Fibroblast of villous mesenchyme (primary cell): ENCODE results near the gene PMF1. TPM values are rescaled to one million over a fixed set of nuclear protein-coding genes. Genes with fewer than 3 reads are reported as not detected.

Experiments
- DNase-seq: peaks from one replicate; pipeline ENCODE4 v3.0.0-alpha.2; 2010; ENCODE audit warnings: low read depth
- H3K4me3 ChIP-seq: 2 replicates; pipeline ENCODE4 v1.5.1; 2011; ENCODE audit warnings: low read depth, mild to moderate bottlenecking, low read length
- total RNA-seq: library from RNA; depleted of rRNA; stranded (reverse); fragments of >200 nt; gene quantifications from 2 replicates; pipeline ENCODE4 v1.2.3, GENCODE V29; 2012
- TF ChIP-seq, protein P1 (sequence below): IDR thresholded peaks from 2 replicates; pipeline ENCODE4 v1.5.1; 2012; ENCODE audit warnings: low read depth, mild to moderate bottlenecking, low read length; ENCODE audit not compliant: insufficient read depth

Gene PMF1
- total RNA-seq, 1 donor = 30.2 TPM

DNA sequence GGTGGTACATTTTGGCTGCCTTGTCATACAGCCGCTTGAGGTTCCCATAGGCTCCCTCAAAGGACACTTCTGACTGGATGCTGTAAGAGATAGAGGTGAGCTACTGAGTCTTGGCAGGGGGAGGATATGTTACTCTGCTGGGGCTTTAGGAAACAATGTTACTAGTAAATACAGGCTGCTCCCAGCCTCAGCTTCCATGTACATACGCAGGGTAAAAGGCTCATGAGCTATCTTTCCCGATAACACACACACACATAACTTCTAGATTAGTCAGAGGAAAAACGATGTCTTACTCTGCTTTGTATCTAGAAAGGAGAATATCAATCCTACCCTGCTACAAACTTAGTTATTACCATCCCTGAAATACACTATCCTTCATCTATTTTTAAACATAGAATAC lies 55.5 kb downstream of the PMF1 start:
- no peak for DNase-seq
- H3K4me3 ChIP-seq = no peak overlapping the region
- TF ChIP-seq, protein P1, sequence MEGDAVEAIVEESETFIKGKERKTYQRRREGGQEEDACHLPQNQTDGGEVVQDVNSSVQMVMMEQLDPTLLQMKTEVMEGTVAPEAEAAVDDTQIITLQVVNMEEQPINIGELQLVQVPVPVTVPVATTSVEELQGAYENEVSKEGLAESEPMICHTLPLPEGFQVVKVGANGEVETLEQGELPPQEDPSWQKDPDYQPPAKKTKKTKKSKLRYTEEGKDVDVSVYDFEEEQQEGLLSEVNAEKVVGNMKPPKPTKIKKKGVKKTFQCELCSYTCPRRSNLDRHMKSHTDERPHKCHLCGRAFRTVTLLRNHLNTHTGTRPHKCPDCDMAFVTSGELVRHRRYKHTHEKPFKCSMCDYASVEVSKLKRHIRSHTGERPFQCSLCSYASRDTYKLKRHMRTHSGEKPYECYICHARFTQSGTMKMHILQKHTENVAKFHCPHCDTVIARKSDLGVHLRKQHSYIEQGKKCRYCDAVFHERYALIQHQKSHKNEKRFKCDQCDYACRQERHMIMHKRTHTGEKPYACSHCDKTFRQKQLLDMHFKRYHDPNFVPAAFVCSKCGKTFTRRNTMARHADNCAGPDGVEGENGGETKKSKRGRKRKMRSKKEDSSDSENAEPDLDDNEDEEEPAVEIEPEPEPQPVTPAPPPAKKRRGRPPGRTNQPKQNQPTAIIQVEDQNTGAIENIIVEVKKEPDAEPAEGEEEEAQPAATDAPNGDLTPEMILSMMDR = no peak

DNA sequence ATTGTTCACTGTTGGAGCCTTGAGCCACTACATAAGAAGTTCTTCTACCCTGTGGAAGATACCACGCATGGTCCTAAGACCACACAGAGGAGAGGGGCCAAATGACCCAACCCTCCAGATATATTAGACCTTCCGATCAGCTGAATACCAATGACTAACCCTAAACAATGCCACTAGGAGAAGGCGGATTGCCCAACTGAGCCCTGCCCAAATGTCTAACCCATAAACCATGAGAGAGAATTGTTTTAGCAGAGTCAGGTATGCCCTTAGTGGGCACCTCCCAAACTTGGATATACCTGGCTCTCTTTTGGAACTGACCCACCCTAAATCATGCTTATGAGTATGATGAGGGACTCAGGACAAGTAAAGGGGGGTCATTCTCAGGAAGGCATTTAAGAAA lies 57.5 kb downstream of the PMF1 start:
- TF ChIP-seq, protein P1 = no peak
- H3K4me3 ChIP-seq = no peak overlapping the region
- DNase-seq = no peak

DNA sequence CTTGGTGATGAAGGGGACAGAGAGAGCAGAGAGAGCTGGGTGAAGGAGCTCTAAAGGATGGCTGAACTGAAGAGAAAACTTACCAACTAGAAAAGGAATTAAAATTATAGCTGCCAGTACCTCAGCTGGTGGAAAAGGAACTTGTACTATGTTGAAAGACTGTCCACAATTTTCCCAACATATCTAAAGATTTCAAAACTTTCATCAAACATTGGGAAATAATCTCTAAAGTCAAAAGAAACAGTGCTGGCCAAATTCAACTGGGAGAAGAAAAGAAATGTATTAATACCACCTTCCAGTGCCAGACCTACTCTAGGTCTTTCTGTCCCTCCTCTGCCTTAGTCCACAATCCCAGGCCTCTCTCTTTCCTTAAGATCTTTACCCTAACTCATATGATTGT lies 63.7 kb downstream of the PMF1 start:
- TF ChIP-seq, protein P1 = no peak
- DNase-seq = peak; percentile 58

DNA sequence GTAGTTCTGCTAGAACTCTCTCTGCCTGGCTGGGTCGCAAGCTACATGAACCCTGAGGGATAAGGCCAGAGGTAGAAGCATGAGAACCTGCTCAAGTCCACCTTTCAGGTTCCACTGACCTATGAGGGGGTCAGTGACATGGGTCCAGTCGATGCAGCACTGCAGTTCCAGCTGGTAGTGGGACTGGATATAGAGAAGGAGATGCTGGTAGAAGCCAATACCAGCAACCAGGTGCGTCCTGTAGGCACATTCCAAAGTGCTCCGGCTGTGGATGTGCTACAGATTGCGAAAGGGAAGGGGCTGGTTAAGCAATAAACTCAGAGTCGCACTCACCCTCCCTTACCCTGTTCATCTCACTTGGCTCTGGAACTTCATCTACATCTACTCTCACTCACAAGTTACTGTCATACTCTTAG lies 64.2 kb downstream of the PMF1 start:
- peak; percentile 60 for DNase-seq
- H3K4me3 ChIP-seq = no peak overlapping the region
- TF ChIP-seq, protein P1 = no peak

More for the DNA sequence above, 63.7 kb downstream of the PMF1 start:
- no peak overlapping the region for H3K4me3 ChIP-seq

DNA sequence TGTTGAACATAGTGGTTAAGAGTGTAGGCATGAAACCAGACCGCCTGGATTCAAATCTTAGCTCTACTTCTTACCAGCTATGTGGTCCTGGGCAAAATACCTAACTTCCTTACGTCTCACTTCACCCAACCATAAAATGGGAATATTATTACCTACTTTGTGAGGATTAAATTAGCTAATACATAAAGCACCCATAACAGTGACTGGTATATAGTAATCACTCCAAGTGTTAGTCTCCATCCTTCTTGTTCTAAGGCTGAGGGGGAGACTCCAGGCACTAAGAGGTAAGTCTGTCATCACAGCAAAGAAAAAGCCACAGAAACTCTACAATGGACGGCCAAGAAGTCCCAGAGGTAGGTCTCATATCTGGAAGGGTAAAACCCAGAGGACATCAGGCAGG lies 67.0 kb downstream of the PMF1 start:
- H3K4me3 ChIP-seq = no peak overlapping the region
- TF ChIP-seq, protein P1 = no peak
- no peak for DNase-seq

DNA sequence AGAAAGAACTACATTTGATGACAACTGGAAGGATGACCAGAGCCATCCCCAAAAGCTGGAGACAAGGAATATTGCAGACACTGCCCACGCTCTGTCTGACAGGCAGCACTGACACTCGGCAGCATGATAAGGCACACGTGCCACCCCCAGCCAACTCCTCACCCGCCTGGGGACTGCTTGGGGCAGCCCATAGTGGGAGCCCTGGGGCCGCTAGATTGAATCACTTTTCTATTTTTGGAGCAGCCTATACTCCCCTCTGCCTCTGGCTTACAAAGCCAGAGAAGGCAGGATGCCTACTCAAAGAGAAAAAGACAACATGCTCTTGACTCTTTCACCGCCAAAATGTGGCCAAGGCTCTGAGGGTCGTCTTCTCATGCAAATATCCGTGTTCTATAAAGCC lies 68.5 kb downstream of the PMF1 start:
- DNase-seq = no peak
- peak overlapping the region; percentile 71 for H3K4me3 ChIP-seq
- TF ChIP-seq, protein P1 = no peak

DNA sequence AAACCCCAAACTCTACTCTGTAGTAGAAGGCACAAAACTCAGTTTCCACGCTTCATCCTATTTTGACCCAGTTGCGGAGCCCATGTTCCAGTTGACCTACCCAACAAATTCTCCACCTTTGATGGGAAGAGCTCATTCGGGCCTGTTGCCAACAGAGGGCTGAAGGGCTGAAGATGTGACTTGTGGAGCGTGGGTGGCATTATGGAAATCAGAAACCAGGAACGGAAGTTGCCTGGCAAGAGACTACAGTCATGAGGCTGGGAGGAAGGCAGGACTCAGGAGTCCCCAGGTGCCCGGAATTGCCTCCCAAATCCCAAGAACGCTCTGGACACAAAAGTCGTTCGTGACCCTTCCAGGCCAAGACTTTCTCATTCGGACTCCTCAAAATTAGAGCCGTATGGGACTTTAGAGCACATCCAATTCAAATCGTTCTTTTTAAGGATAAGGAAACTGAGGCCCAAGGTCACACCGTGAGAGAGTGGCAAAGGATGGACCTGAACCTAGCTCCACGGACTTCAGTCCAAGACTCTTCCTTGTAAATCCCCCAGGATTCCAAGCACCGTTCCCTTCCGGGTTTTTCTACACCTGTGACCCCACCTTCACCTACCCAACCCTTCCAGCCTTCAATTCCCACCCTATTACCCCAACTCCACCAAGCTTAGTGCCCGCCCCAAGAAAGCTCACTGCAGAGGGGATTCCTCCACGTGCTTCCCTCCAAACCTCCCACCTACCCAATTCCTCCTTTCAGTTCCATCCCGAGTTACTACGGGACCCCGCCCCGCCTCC lies 69.1 kb downstream of the PMF1 start:
- TF ChIP-seq, protein P1 = no peak
- no peak for DNase-seq
- H3K4me3 ChIP-seq = peak overlapping the region; percentile 71
